ENCODE data around the gene NRDC.

NRDC gene

DNA sequence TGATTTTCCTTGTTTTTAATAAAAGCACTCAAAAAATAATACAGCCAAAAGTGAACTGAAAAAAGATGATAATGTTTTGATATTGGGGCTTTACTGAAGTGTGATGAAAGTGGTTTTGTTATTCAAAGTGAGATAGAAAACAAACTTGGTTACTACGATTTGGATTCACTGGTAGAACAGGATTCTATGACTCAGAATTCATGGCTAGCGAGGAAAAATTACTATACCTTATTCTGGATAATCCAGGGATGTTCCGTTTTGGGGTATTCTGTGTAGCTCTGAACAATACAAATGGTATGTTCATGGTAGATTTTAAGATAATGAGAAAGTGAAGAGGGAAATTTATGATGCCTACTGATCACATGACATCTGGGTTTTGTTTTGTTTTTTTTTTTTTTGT, 117.7 kb downstream of the NRDC start:
- DNase-seq (ENCODE audit: low read depth, low spot score) = no peak

DNA sequence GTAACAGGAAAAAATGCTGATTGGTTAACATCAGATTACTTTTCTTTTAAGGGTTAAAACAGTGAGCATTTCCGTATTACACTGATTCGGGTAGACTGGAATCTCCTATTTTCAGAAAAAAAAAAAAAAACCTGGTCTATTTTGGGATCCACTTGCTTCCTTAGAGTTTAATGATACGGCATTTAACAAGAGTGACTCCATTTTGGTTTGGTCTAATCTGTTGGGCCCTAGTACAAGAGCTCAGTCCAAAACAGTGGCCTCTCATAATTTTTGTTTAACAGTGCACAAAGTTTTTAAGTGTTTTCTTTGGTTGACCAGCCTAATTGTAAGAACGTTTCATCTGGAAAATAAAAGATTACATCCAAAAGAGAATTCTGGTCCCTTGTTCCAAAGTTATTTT, 120.2 kb downstream of the NRDC start:
- no peak for DNase-seq (ENCODE audit: low read depth, low spot score)

DNA sequence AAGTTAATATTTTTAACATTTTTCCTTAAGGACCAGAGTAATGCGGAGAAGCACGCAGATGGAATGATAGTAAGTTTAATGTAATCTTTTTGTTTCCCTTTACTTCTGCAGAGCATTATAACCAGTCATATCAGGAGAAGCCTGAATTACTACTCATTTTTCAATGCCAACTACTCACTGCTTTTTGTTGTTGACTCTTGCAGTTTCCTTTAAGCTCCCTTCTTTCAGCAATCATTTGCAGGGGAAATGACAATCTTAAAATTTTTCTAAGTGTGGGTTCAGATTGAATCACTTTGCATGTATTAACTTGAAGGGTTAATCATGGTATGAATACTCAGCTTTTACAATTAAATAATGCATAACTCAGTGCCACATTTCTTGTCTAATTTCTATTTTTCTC, 122.2 kb downstream of the NRDC start:
- no peak for DNase-seq (ENCODE audit: low read depth, low spot score)

DNA sequence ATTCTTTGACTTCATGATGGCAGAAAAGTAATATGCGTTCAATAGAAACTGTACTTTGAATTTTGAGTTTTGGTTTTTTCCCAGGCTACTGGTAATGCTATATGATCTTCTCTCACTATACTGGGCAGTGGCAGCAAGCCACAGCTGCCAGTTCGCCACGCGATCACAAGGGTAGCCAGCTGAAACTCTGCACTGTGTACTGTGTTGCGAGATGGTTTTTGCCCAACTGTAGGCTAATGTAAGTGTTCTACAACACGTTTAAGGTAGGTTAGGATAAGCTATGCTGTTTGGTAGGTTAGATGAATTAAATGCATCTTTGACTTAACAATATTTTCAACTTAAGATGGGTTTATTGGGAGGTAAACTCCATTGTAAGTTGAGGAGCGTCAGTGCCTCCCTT, 123.1 kb downstream of the NRDC start:
- DNase-seq (ENCODE audit: low read depth, low spot score) = no peak

DNA sequence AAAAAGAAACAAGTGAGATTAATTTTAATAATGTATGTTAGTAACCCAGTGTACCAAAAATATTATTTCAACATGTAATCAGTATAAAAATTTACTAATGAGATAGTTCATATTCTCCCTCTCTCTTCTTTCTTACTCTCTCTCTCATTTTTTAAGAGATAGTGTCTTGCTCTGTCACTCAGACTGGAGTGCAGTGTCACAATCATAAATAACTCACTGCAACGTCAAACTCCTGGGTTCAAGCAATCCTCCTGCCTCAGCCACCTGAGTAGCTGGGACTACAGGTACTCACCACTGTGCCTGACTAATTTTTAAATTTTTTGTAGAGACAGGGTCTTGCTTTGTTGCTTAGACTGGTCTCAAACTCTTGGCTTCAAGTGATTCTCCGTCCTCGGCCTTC, 123.9 kb downstream of the NRDC start:
- no peak for DNase-seq (ENCODE audit: low read depth, low spot score)

DNA sequence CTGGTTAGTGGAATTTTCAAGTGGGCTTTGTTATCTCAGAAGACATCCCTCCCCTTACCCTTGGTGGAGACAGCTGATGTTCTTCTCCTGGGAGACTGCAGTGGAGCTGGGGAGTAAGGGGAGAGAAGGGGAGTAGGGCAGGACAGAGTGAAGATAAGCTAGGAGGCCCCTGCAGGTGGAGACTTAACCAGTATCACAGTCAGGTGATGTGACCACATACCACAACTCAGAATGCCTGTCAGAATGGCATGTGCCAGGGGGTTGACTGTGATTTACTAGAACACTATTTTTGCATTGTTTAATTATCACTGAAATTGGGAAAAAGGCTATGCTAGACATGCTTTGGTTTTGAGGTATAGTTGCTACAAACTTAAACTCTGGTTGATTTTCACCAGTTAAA, 124.6 kb downstream of the NRDC start:
- no peak for DNase-seq (ENCODE audit: low read depth, low spot score)

DNA sequence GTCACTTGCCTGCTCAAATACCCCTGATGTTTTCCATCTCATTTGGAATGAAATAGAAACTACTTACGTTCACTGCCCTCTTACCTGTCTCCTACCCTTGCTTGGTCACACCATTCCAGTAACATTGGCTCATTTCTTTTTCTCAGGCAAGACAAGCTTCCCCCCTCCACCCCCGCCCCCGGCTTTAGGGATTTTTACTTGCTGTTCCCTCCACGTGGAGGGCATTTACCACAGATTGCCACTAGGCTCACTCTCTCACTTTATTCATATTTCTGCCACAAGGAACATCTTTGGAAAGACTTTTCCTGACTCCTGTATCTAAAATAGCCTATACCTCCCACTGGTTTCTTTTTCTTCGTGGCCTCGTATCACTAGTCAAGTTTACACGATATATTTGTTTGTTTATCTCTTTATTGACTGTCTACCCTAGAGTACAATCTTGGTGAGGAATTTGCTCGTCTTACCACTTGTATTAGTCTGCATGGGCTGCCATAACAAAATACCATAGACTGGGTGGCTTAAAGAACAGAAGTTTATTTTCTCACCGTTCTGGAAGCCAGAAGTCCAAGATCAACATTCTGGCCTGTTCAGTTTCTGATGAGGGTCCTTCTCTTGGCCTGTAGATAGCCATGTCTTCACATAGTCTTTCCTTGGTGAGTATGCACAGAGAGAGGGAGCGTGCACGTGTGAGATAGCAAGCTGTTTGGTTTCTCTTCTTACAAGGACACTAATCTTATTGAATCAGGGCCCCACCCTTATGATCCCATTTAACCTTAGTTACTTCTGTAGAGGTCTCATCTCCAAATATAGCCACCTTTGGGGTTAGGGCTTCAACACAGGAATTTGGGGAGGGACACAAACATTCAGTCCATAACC, 126.2 kb downstream of the NRDC start:
- DNase-seq (ENCODE audit: low read depth, low spot score) = no peak

DNA sequence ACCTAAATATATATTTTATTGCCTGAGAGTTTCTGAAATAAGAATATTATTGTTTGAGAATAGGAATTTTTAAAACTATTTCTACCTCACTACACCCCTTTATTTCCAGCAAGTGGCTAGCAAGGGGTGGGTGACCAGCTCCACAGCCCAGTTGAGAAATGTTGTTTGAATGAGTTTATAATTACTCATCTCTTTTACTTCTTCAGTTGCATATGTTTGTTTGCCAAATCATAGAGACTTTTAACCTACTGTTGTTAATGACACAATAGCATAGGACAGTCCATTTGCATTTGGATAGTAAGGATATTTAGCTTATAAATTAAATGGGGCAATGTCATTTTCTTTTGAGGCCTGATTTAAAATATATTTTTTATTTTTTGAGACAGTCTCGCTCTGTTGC, 127.8 kb downstream of the NRDC start:
- no peak for DNase-seq (ENCODE audit: low read depth, low spot score)

DNA sequence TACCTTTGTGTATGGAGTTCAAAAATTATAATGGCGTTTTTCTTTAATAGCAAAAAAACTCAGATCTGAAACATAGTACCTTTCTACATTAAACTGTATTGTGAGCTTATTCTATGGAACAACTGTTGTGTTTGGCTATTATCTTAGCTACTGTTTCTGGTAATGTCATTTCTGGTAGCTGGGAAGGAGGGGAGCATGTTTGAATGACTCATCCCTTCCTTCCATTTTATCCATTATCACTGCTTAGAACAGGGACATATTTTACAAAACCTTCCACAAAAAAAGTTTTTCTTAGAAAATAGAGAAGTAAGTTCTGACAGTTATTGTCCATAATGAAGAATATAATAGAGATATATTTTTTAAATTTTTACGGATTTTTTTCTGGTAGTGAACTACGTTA, 128.3 kb downstream of the NRDC start:
- DNase-seq (ENCODE audit: low read depth, low spot score) = no peak

DNA sequence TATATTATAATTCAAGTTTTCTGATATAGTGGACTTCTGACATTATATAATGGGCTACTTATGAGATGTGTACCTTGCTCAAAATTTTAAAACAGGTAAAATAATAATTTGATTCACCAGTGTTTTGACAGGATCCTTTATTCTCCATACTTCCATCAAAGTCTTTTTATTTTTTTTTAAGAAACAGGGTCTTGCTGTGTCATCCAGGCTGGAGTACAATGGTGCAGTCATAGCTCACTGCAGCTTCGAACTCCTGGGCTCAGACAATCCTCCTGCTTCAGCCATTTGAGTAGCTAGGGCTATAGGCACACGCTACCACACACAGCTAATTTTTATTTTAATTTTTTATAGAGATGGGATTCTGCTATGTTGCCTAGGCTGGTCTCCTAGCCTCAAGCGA, 129.4 kb downstream of the NRDC start:
- no peak for DNase-seq (ENCODE audit: low read depth, low spot score)

DNA sequence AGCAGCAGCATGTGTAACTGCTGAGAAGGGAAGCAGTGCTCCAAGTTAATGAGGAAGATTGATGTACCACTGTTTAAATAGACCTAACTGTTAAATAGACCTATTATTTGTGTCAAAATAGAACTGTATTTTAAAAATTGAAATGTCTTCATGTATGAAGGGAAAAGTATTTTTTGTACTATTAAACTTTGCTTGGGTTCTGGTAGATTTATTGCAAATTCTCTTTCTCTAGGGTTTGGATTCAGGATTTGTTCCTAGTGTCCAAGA, 133.3 kb downstream of the NRDC start:
- no peak for DNase-seq (ENCODE audit: low read depth, low spot score)

DNA sequence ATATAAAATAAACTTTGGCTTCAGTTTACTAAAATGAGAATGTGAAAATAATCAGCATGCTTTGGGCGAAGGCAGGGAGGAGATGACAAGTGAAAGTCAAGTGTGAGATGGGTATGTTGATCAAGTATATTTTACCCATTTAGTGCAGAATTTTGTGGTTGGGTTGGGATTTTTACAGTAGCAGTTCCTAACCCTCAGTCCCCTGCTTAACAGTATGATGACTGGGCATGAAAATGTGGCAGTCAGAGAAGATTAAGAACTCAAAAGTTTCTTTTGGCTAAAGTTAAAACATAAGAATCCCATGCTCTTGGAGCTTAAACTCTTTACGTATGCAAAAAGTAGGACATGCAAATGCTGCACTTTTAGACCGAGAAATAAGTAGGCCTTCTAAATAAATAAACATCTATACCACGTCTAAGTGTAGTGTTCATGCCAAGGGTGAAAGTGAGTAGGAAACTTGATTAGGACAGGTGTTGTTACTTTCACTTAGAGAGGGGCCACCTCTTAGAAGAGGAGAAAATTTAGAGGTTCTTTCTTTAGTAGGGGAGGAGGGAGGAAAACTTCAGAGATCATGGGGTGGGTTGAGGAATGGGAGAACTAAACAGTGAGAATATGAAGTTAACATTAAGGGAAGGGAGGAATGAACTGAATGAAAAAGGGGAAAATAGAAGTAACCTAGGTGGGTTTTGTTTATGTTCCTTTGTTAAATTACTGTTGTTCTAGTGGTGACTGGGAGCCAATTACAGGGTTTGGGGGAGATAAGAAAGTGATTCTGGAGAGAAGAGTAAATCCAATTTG, 133.8 kb downstream of the NRDC start:
- no peak for DNase-seq (ENCODE audit: low read depth, low spot score)

DNA sequence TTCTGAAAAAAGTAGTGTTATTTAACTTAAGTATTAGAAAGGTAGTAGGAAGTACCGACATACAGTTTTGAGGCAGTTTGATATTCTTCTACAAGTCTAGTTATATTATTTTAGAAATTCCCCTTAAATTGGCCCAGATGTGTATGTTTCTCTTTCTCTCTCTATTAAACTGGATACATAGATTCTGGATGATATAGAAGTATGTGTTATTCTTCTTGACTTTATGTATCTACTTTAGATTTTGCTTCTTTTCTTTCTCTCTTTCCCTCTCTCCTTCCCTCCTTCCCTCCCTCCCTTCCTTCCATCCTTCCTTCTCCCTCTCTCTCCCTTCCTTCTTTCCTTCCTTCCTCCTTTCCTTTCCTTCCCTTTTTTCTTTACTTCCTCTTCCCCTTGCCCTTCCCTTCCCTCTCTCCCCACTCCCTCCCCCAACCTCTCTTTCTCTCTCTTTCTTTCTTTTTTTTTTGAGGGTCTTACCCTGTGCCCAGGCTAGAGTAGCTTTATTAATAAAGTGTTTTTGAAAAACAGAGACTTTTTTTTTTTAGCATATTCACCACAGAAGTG, 137.3 kb downstream of the NRDC start:
- DNase-seq (ENCODE audit: low read depth, low spot score) = no peak

DNA sequence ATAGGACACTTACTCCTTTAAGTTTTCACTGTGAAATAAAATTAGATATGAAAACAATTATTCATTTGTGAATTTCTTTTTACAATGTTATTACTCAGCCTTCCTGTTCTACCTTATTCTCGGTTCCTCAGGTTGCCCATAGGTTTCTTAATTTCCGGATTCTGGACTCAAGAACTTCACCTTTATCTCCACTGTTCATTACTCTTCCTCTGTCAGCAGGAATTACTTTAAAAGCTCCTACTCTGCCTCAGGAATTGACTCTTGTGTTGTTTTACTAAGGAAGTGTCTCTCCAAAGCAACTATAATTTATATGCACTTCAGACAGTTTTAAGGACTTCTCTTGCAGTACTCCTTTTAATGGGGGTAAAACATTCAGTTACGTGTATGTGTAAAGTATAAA, 137.9 kb downstream of the NRDC start:
- DNase-seq (ENCODE audit: low read depth, low spot score) = no peak

All from activated CD4-positive, CD25-positive, alpha-beta regulatory T cell treated with anti-CD3 and anti-CD28 coated beads, Interleukin-2, amount 50 U/mL, for 16 hours (primary cell).